ENCODE results near the gene CAMKV.

GRCh38 chr3:49859576-49860305 is 10.0 kb downstream of the CAMKV start:
- TF ChIP-seq CTCF (IDR thresholded peaks at IDR 0.05) (no peak), POLR2A (IDR thresholded peaks at IDR 0.05) (no peak)

All from tibial nerve (tissue), 3 donors.